ENCODE data around the gene F2RL2. TPM values are rescaled to one million over a fixed set of nuclear protein-coding genes. Genes with fewer than 3 reads are reported as not detected.

Gene F2RL2
- total RNA-seq, 1 experiment from 2014 or later: not detected

- Histone ChIP-seq H2BK5ac (ENCODE audit: insufficient read length, low read length) (no peak overlapping the region), H2BK120ac (ENCODE audit: low read depth, low read length, poor library complexity, severe bottlenecking) (no peak overlapping the region), H3K23ac (ENCODE audit: insufficient read length, low read depth, low read length) (no peak overlapping the region), H4K91ac (ENCODE audit: insufficient read length, low read depth, low read length) (no peak overlapping the region), H3K18ac (ENCODE audit: insufficient read length, low read depth, low read length) (no peak overlapping the region), H3K4me2 (ENCODE audit: insufficient read depth, insufficient read length, low read length) (no peak overlapping the region), H3K9me3 (ENCODE audit: control insufficient read depth, low read depth, low read length) (no peaks in the 10 kb centered on the region), H4K5ac (ENCODE audit: insufficient read length, low read depth, low read length) (no peak overlapping the region), H2BK20ac (ENCODE audit: low read depth, low read length, poor library complexity, severe bottlenecking) (no peak overlapping the region), H3K4ac (ENCODE audit: low read depth, low read length) (no peak overlapping the region), H2AK5ac (ENCODE audit: insufficient read length, low read length) (no peak overlapping the region), H3K4me1 (ENCODE audit: insufficient read depth, low read length) (no peaks in the 10 kb centered on the region), H3K23me2 (ENCODE audit: insufficient read length, low read depth, low read length, poor library complexity, severe bottlenecking) (no peaks in the 10 kb centered on the region), H2AFZ (ENCODE audit: low read length) (no peak overlapping the region), H2BK15ac (ENCODE audit: low read depth, low read length) (no peak overlapping the region), H3K9ac (ENCODE audit: extremely low read depth, insufficient read length, low read length) (no peak overlapping the region), H4K8ac (replicated peaks; ENCODE audit: insufficient read length, low read depth, low read length) (no peak overlapping the region), H3K79me1 (ENCODE audit: insufficient read depth, low read depth, low read length, poor library complexity, severe bottlenecking) (no peaks in the 10 kb centered on the region), H3K27ac (ENCODE audit: insufficient read length, low read depth, low read length) (no peak overlapping the region), H3K56ac (ENCODE audit: insufficient read length, low read depth, low read length) (no peak overlapping the region), H4K20me1 (ENCODE audit: control insufficient read depth, insufficient read depth, insufficient read length) (no peaks in the 10 kb centered on the region), H3K79me2 (ENCODE audit: insufficient read depth, low read length) (no peaks in the 10 kb centered on the region), H2BK12ac (ENCODE audit: insufficient read length, low read depth, low read length) (no peak overlapping the region), H3K27me3 (ENCODE audit: insufficient read depth, low read length) (no peaks in the 10 kb centered on the region), H3K14ac (ENCODE audit: insufficient read depth, low read length) (no peak overlapping the region), H3T11ph (ENCODE audit: low read length) (no peak overlapping the region)
- Mint-ChIP-seq H3K27ac (no peak overlapping the region), H3K4me3 (no peak overlapping the region), H3K4me1 (no peaks in the 10 kb centered on the region), H3K27me3 (ENCODE audit: low read depth) (no peaks in the 10 kb centered on the region; the same call in 1 of the 2 replicates), H3K36me3 (ENCODE audit: insufficient read depth in 1 of 3, low read depth in 3 of 3) (peaks cover 0 to 8% (median 8%) of the 10 kb centered on the region in 3 experiments; a peak in 6 of 7 replicates), H3K9me3 (no peaks in the 10 kb centered on the region)
- no peak for TF ChIP-seq CTCF (conservative IDR thresholded peaks at IDR 0.05)
- WGBS (ENCODE audit: extremely low coverage, insufficient read length, low lambda C conversion rate): 100% methylated on average over 1 of the region's 2 CpGs
- DNase-seq: no peak
These were observed 49.0 kb upstream of the F2RL2 start for GRCh38 chr5:76672242-76672641.

All from H9 (cell line).